NT2/D1 (cell line): Measurements from ENCODE around the gene RAB22A.

Source experiments
- SUZ12 ChIP-seq: IDR thresholded peaks from 2 replicates; pipeline ENCODE4 v1.6.1; 2011; ENCODE audit not compliant: insufficient read length, insufficient read depth; ENCODE audit errors: extremely low read depth
- ZNF274 ChIP-seq: IDR thresholded peaks from 2 replicates; pipeline ENCODE4 v1.6.1; 2011; ENCODE audit warnings: mild to moderate bottlenecking, low read depth, low read length

DNA sequence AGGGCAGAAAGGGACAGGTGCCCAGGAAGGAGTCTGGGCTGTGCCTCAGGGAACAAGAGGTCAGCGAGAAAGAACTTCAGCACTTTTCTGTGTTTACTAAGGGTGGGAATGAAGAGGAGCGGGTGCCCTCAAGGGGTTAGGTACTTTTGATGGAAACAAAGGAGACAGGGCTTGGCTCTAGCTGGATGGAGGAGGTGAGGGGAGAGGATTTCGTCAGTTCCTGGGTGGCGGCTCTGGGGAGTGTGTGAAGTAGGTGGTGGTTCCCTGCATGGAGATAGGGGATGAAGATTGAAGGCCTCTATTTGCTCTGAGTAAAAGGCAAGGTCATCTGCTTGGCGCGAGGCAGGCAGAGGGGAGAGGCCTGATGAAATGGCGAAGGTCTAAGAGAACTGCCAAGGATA, 41.1 kb upstream of the RAB22A start:
- no peak for TF ChIP-seq ZNF274
- no peak for TF ChIP-seq SUZ12
